Activated naive CD4-positive, alpha-beta T cell treated with anti-CD3 and anti-CD28 coated beads for 36 hours (primary cell): ENCODE measurements around the gene RNF220. TPM values are rescaled to one million over a fixed set of nuclear protein-coding genes. Genes with fewer than 3 reads are reported as not detected.

Experiments
- CTCF ChIA-PET: fragments of 350-600 bp; sonication (Branson Sonifier 250); formaldehyde crosslinking; loops from one replicate; lab custom pipeline; 2021; ENCODE audit warnings: antibody characterized with exemption; lab: Charles Lee
- DNase-seq: peaks from one replicate; pipeline ENCODE4 v3.0.0-alpha.2; 2020
- H3K27ac Mint-ChIP-seq: one replicate; pipeline ENCODE4 v1.8.0; 2021; ENCODE audit warnings: mild to moderate bottlenecking, mixed read lengths
- H3K27me3 Mint-ChIP-seq: one replicate; pipeline ENCODE4 v1.8.0; 2021; ENCODE audit warnings: low read depth, mixed read lengths
- H3K36me3 Mint-ChIP-seq: one replicate; pipeline ENCODE4 v1.8.0; 2021; ENCODE audit warnings: low read depth, mixed read lengths
- H3K4me1 Mint-ChIP-seq: one replicate; pipeline ENCODE4 v1.8.0; 2021; ENCODE audit warnings: low read depth, mixed read lengths
- H3K4me3 Mint-ChIP-seq: one replicate; pipeline ENCODE4 v1.8.0; 2021; ENCODE audit warnings: mild to moderate bottlenecking, moderate library complexity, mixed read lengths
- H3K9me3 Mint-ChIP-seq: one replicate; pipeline ENCODE4 v1.8.0; 2021; ENCODE audit warnings: mixed read lengths
- intact Hi-C: fragments of 100-400 bp; cut with micrococcal nuclease; formaldehyde crosslinking; loops from one replicate; pipeline ENCODE4 v1.15.1; 2023
- total RNA-seq, 2 experiments: library from RNA; stranded (reverse); gene quantifications; one replicate each; pipeline ENCODE4 v1.2.3, GENCODE V29; 2021

RNF220 gene
- total RNA-seq, 2 experiments from 2014 or later, result 71.6 to 81.6 TPM

- Mint-ChIP-seq H3K9me3 (no peaks in the 10 kb centered on the region), H3K4me3 (no peak overlapping the region), H3K27ac (no peak overlapping the region), H3K27me3 (peaks cover 38% of the 10 kb centered on the region), H3K36me3 (no peaks in the 10 kb centered on the region), H3K4me1 (peaks cover 30% of the 10 kb centered on the region)
- intact Hi-C loops, result loop anchor here (5.0 to 10.0 kb wide), 2 partner anchors 185 to 197 kb away; partner anchors contain the start of gene DMAP1
- CTCF ChIA-PET, result interaction anchor here (0.7 to 0.8 kb wide), 2 partner anchors 174 to 198 kb away, joined by 3 read pairs; no protein-coding TSS in a partner anchor
- DNase-seq, result no peak
These were observed 4.7 kb downstream of the RNF220 start for GRCh38 chr1:44409757-44410156.

GRCh38 chr1:44411861-44412260, 6.8 kb downstream of the RNF220 start:
- peaks cover 35% of the 10 kb centered on the region for H3K27me3 Mint-ChIP-seq
- no peak overlapping the region for H3K27ac Mint-ChIP-seq
- no peaks in the 10 kb centered on the region for H3K9me3 Mint-ChIP-seq
- no peak overlapping the region for H3K4me3 Mint-ChIP-seq
- intact Hi-C loops, result no loop called here
- no peaks in the 10 kb centered on the region for H3K36me3 Mint-ChIP-seq
- peaks cover 20% of the 10 kb centered on the region for H3K4me1 Mint-ChIP-seq
- DNase-seq, result no peak
- CTCF ChIA-PET, result no interaction called here

GRCh38 chr1:44412601-44413000, 7.5 kb downstream of the RNF220 start:
- intact Hi-C loops, result no loop called here
- Mint-ChIP-seq H3K36me3 (no peaks in the 10 kb centered on the region), H3K27me3 (peaks cover 37% of the 10 kb centered on the region), H3K4me3 (no peak overlapping the region), H3K27ac (no peak overlapping the region), H3K4me1 (peaks cover 20% of the 10 kb centered on the region), H3K9me3 (no peaks in the 10 kb centered on the region)
- CTCF ChIA-PET, result no interaction called here
- DNase-seq, result no peak

- intact Hi-C loops, result no loop called here
- H3K36me3 Mint-ChIP-seq, result no peaks in the 10 kb centered on the region
- no peak overlapping the region for H3K4me3 Mint-ChIP-seq
- H3K4me1 Mint-ChIP-seq, result peaks cover 13% of the 10 kb centered on the region
- peaks cover 33% of the 10 kb centered on the region for H3K27me3 Mint-ChIP-seq
- H3K9me3 Mint-ChIP-seq, result no peaks in the 10 kb centered on the region
- H3K27ac Mint-ChIP-seq, result no peak overlapping the region
- DNase-seq, result no peak
- CTCF ChIA-PET, result no interaction called here
These were observed 8.7 kb downstream of the RNF220 start for GRCh38 chr1:44413740-44414139.

GRCh38 chr1:44415013-44415412, 10.0 kb downstream of the RNF220 start:
- Mint-ChIP-seq H3K4me3 (no peak overlapping the region), H3K9me3 (no peaks in the 10 kb centered on the region), H3K27ac (no peak overlapping the region), H3K4me1 (peaks cover 6% of the 10 kb centered on the region), H3K27me3 (peaks cover 31% of the 10 kb centered on the region), H3K36me3 (no peaks in the 10 kb centered on the region)
- DNase-seq, result no peak
- CTCF ChIA-PET, result interaction anchor here (0.6 kb wide), 1 partner anchor 99 kb away, joined by 4 read pairs; no protein-coding TSS in a partner anchor
- intact Hi-C loops, result no loop called here

GRCh38 chr1:44416408-44416807, 11.4 kb downstream of the RNF220 start:
- no peak for DNase-seq
- H3K4me1 Mint-ChIP-seq, result peaks cover 6% of the 10 kb centered on the region
- no peak overlapping the region for H3K27ac Mint-ChIP-seq
- no peaks in the 10 kb centered on the region for H3K9me3 Mint-ChIP-seq
- intact Hi-C loops, result no loop called here
- H3K36me3 Mint-ChIP-seq, result no peaks in the 10 kb centered on the region
- no peak overlapping the region for H3K4me3 Mint-ChIP-seq
- CTCF ChIA-PET, result no interaction called here
- peaks cover 43% of the 10 kb centered on the region for H3K27me3 Mint-ChIP-seq

GRCh38 chr1:44417351-44418021, 12.4 kb downstream of the RNF220 start:
- Mint-ChIP-seq H3K4me1 (peaks cover 6% of the 10 kb centered on the region), H3K4me3 (peak overlapping the region; percentile 13), H3K36me3 (no peaks in the 10 kb centered on the region), H3K27me3 (peaks cover 46% of the 10 kb centered on the region), H3K27ac (no peak overlapping the region), H3K9me3 (no peaks in the 10 kb centered on the region)
- peak; percentile 13 for DNase-seq
- CTCF ChIA-PET, result interaction anchor here (0.6 kb wide), 1 partner anchor 85 kb away, joined by 6 read pairs; no protein-coding TSS in a partner anchor
- intact Hi-C loops, result no loop called here

- peaks cover 6% of the 10 kb centered on the region for H3K4me1 Mint-ChIP-seq
- intact Hi-C loops, result no loop called here
- no peak overlapping the region for H3K4me3 Mint-ChIP-seq
- H3K27ac Mint-ChIP-seq, result no peak overlapping the region
- H3K27me3 Mint-ChIP-seq, result peaks cover 51% of the 10 kb centered on the region
- H3K9me3 Mint-ChIP-seq, result no peaks in the 10 kb centered on the region
- CTCF ChIA-PET, result no interaction called here
- no peak for DNase-seq
- no peaks in the 10 kb centered on the region for H3K36me3 Mint-ChIP-seq
These were observed 13.1 kb downstream of the RNF220 start for GRCh38 chr1:44418022-44418673.

GRCh38 chr1:44419901-44420300, 14.8 kb downstream of the RNF220 start:
- no peak overlapping the region for H3K4me3 Mint-ChIP-seq
- H3K27ac Mint-ChIP-seq, result no peak overlapping the region
- CTCF ChIA-PET, result no interaction called here
- H3K9me3 Mint-ChIP-seq, result no peaks in the 10 kb centered on the region
- intact Hi-C loops, result loop anchor here (2.0 kb wide), 1 partner anchor 13 kb away; no protein-coding TSS in a partner anchor
- H3K36me3 Mint-ChIP-seq, result no peaks in the 10 kb centered on the region
- DNase-seq, result no peak
- peaks cover 60% of the 10 kb centered on the region for H3K27me3 Mint-ChIP-seq
- peaks cover 13% of the 10 kb centered on the region for H3K4me1 Mint-ChIP-seq

- Mint-ChIP-seq H3K27me3 (peaks cover 60% of the 10 kb centered on the region), H3K27ac (no peak overlapping the region), H3K36me3 (no peaks in the 10 kb centered on the region), H3K9me3 (no peaks in the 10 kb centered on the region), H3K4me3 (no peak overlapping the region), H3K4me1 (peaks cover 13% of the 10 kb centered on the region)
- CTCF ChIA-PET, result no interaction called here
- DNase-seq, result no peak
- intact Hi-C loops, result loop anchor here (2.0 kb wide), 1 partner anchor 14 kb away; no protein-coding TSS in a partner anchor
These were observed 15.5 kb downstream of the RNF220 start for GRCh38 chr1:44420535-44420934.

- Mint-ChIP-seq H3K9me3 (no peaks in the 10 kb centered on the region), H3K4me1 (peaks cover 13% of the 10 kb centered on the region), H3K4me3 (no peak overlapping the region), H3K27me3 (peaks cover 58% of the 10 kb centered on the region), H3K27ac (no peak overlapping the region), H3K36me3 (no peaks in the 10 kb centered on the region)
- CTCF ChIA-PET, result interaction anchor here (0.5 to 1.0 kb wide), 2 partner anchors 25 to 150 kb away, joined by 3 to 4 read pairs; no protein-coding TSS in a partner anchor
- intact Hi-C loops, result loop anchor here (2.0 kb wide), 1 partner anchor 15 kb away; no protein-coding TSS in a partner anchor
- no peak for DNase-seq
These were observed 16.4 kb downstream of the RNF220 start for GRCh38 chr1:44421446-44421884.

GRCh38 chr1:44422161-44422560, 17.1 kb downstream of the RNF220 start:
- intact Hi-C loops, result no loop called here
- DNase-seq, result no peak
- CTCF ChIA-PET, result interaction anchor here (1.0 kb wide), 1 partner anchor 151 kb away, joined by 3 read pairs; no protein-coding TSS in a partner anchor
- Mint-ChIP-seq H3K27ac (no peak overlapping the region), H3K9me3 (no peaks in the 10 kb centered on the region), H3K27me3 (peaks cover 56% of the 10 kb centered on the region), H3K4me3 (no peak overlapping the region), H3K4me1 (peaks cover 13% of the 10 kb centered on the region), H3K36me3 (no peaks in the 10 kb centered on the region)
